ENCODE measurements around the gene NRG2.

DNA sequence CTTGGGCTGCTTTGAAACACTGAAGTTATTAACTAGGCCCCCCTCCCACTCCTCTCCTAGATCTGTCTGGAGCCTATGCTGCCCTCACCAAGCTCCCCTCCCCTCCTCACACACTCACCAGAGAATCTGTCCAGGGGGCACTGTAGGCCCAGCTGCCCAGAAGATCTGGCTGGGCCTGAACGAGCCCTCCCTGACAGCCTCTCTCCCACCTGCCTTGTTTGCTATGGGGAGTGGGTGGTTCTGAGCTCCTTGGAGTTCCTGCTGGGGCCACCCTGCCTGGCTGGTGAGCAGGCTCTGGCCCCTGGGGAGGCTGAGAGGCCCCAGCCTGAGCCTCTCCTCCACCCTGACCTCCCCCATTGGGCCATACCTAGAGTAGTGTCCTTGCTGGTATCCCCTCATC lies 172.4 kb downstream of the NRG2 start:
- TF ChIP-seq, protein P1, sequence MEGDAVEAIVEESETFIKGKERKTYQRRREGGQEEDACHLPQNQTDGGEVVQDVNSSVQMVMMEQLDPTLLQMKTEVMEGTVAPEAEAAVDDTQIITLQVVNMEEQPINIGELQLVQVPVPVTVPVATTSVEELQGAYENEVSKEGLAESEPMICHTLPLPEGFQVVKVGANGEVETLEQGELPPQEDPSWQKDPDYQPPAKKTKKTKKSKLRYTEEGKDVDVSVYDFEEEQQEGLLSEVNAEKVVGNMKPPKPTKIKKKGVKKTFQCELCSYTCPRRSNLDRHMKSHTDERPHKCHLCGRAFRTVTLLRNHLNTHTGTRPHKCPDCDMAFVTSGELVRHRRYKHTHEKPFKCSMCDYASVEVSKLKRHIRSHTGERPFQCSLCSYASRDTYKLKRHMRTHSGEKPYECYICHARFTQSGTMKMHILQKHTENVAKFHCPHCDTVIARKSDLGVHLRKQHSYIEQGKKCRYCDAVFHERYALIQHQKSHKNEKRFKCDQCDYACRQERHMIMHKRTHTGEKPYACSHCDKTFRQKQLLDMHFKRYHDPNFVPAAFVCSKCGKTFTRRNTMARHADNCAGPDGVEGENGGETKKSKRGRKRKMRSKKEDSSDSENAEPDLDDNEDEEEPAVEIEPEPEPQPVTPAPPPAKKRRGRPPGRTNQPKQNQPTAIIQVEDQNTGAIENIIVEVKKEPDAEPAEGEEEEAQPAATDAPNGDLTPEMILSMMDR (IDR thresholded peaks at IDR 0.05): no peak
- TF ChIP-seq POLR2A (IDR thresholded peaks at IDR 0.05): no peak

Measured in esophagus squamous epithelium (tissue), 4 donors.